Ascending aorta (tissue), 2 donors: ENCODE results near the gene CABLES1. TPM values are rescaled to one million over a fixed set of nuclear protein-coding genes. Genes with fewer than 3 reads are reported as not detected.

Source experiments
- DNase-seq, 2 donors: peaks; one replicate each; pipeline ENCODE4 v3.0.0-alpha.2; 2019; ENCODE audit warnings: low spot score in 2 of 2
- H3K27ac ChIP-seq, 2 donors: fragments of 200-600 bp; sonication (generic); one replicate each; pipeline ENCODE4 v1.5.1; 2016 to 2017; ENCODE audit warnings: mild to moderate bottlenecking in 1 of 2
- H3K27me3 ChIP-seq: fragments of 200-600 bp; sonication (generic); one replicate; pipeline ENCODE4 v1.5.1; 2017
- H3K36me3 ChIP-seq, 2 donors: fragments of 200-600 bp; sonication (generic); one replicate each; pipeline ENCODE4 v1.5.1; 2016
- H3K4me1 ChIP-seq, 2 donors: fragments of 200-600 bp; sonication (generic); one replicate each; pipeline ENCODE4 v1.5.1; 2016 to 2017; ENCODE audit warnings: mild to moderate bottlenecking in 1 of 2
- H3K4me3 ChIP-seq, 2 donors: fragments of 200-600 bp; sonication (generic); one replicate each; pipeline ENCODE4 v1.5.1; 2016 to 2017; ENCODE audit warnings: mild to moderate bottlenecking in 1 of 2
- H3K9me3 ChIP-seq, 2 donors: fragments of 200-600 bp; sonication (generic); one replicate each; pipeline ENCODE4 v1.5.1; 2016
- CTCF ChIP-seq, 3 experiments: fragments of 200-600 bp in 2 of 3; fragments of 450-650 bp in 1 of 3; sonication (generic) in 2 of 3; IDR thresholded peaks; one replicate each; pipeline ENCODE4 v1.5.1; 2016 to 2019; ENCODE audit warnings: antibody characterized with exemption in 3 of 3, mild to moderate bottlenecking in 1 of 3, moderate library complexity in 1 of 3
- intact Hi-C: fragments of 100-400 bp; cut with DNase I; formaldehyde crosslinking; loops from one replicate; pipeline ENCODE4 v1.15.1; 2023
- total RNA-seq: library from RNA; depleted of rRNA; stranded (reverse); fragments of >200 nt; gene quantifications from one replicate; pipeline ENCODE4 v1.1.0, GENCODE V29; 2016

The CABLES1 gene
- total RNA-seq, 1 donor from 2014 or later = 5.4 TPM

- H3K4me3 ChIP-seq = no peak overlapping the region
- DNase-seq = no peak
- H3K27me3 ChIP-seq = no peaks in the 10 kb centered on the region
- H3K4me1 ChIP-seq = peaks cover 0 to 15% of the 10 kb centered on the region in 2 donors
- intact Hi-C loops = no loop called here
- no peaks in the 10 kb centered on the region for H3K36me3 ChIP-seq
- no peaks in the 10 kb centered on the region for H3K9me3 ChIP-seq
- no peak overlapping the region for H3K27ac ChIP-seq
- TF ChIP-seq CTCF (IDR thresholded peaks at IDR 0.05) = no peak
Measured at GRCh38 chr18:23102493-23103261, 32.6 kb upstream of the CABLES1 start.

GRCh38 chr18:23103449-23103848, 31.8 kb upstream of the CABLES1 start:
- H3K36me3 ChIP-seq = no peaks in the 10 kb centered on the region
- H3K9me3 ChIP-seq = no peaks in the 10 kb centered on the region
- H3K4me1 ChIP-seq = peaks cover 0 to 19% of the 10 kb centered on the region in 2 donors
- no peak overlapping the region for H3K27ac ChIP-seq
- intact Hi-C loops = no loop called here
- no peaks in the 10 kb centered on the region for H3K27me3 ChIP-seq
- no peak for DNase-seq
- H3K4me3 ChIP-seq = no peak overlapping the region
- no peak for TF ChIP-seq CTCF (IDR thresholded peaks at IDR 0.05)

- no peaks in the 10 kb centered on the region for H3K27me3 ChIP-seq
- no peak for TF ChIP-seq CTCF (IDR thresholded peaks at IDR 0.05)
- intact Hi-C loops = loop anchor here (5.0 kb wide), 1 partner anchor 1398 kb away; no protein-coding TSS in a partner anchor
- H3K9me3 ChIP-seq = no peaks in the 10 kb centered on the region
- DNase-seq = no peak
- no peak overlapping the region for H3K4me3 ChIP-seq
- H3K4me1 ChIP-seq = peaks cover 0 to 19% of the 10 kb centered on the region in 2 donors
- H3K36me3 ChIP-seq = no peaks in the 10 kb centered on the region
- no peak overlapping the region for H3K27ac ChIP-seq
Measured at GRCh38 chr18:23105030-23105429, 30.3 kb upstream of the CABLES1 start.

GRCh38 chr18:23105581-23106219, 29.6 kb upstream of the CABLES1 start:
- Histone ChIP-seq H3K4me3 (no peak overlapping the region), H3K27me3 (no peaks in the 10 kb centered on the region), H3K36me3 (no peaks in the 10 kb centered on the region), H3K27ac (peak overlapping the region; percentile 79 to 84), H3K4me1 (peaks cover 0 to 19% of the 10 kb centered on the region in 2 donors), H3K9me3 (no peaks in the 10 kb centered on the region)
- DNase-seq = no peak
- TF ChIP-seq CTCF (IDR thresholded peaks at IDR 0.05) = no peak
- intact Hi-C loops = loop anchor here (5.0 kb wide), 1 partner anchor 1398 kb away; no protein-coding TSS in a partner anchor

GRCh38 chr18:23106575-23106974, 28.7 kb upstream of the CABLES1 start:
- Histone ChIP-seq H3K27ac (peak overlapping the region; percentile 79 to 84), H3K4me3 (no peak overlapping the region), H3K27me3 (no peaks in the 10 kb centered on the region), H3K4me1 (peaks cover 0 to 19% of the 10 kb centered on the region in 2 donors), H3K36me3 (no peaks in the 10 kb centered on the region), H3K9me3 (no peaks in the 10 kb centered on the region)
- TF ChIP-seq CTCF (IDR thresholded peaks at IDR 0.05) = no peak
- intact Hi-C loops = loop anchor here (5.0 kb wide), 1 partner anchor 1399 kb away; no protein-coding TSS in a partner anchor
- DNase-seq = peak in 1 of 2 donors; percentile 82
